ENCODE measurements around the gene EPOP. TPM values are rescaled to one million over a fixed set of nuclear protein-coding genes. Genes with fewer than 3 reads are reported as not detected.

Gene EPOP
- total and polyA plus RNA-seq, 2 of the 13 experiments (the other 11 are each of a cell fraction or from before 2014, with no cell fraction given) = 14.7 to 37.8 TPM

DNA sequence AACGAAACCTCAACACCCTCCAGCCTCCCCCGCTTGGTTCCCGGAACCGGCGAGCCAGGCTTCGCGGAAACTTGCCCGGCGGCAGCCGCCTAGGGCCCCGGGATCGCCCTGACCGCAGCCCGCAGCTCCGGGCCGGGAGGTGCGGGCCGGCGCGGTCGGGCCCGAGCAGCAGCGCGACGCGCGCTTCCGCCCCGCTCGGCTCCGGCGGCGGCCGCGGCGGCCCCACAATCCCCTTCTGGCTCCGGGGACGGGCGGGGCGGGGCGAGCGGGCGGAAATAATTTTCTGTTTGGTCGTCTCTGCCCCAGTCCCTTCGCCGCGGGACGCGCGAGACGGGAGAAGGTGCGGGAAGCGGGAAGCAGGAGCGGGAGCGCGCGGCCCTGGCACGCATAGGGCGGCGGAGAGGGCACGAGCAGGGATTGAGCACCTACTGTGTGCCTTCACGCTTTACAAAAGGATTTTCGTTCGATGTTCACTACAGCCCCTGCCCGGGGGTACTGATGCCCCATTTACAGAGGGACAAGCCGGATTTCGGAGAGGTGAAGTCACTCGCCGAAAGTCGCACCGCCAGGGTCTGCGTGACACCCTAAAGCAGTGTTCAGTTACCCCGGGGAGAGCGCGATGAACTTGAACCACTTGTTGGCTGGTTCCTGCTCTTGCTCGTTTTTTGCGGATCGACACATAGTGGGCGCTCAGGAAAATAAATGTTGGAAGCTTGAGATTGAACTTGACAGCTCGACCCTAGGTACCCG, 27.6 kb upstream of the EPOP start (continued):
- TF ChIP-seq, protein P1, sequence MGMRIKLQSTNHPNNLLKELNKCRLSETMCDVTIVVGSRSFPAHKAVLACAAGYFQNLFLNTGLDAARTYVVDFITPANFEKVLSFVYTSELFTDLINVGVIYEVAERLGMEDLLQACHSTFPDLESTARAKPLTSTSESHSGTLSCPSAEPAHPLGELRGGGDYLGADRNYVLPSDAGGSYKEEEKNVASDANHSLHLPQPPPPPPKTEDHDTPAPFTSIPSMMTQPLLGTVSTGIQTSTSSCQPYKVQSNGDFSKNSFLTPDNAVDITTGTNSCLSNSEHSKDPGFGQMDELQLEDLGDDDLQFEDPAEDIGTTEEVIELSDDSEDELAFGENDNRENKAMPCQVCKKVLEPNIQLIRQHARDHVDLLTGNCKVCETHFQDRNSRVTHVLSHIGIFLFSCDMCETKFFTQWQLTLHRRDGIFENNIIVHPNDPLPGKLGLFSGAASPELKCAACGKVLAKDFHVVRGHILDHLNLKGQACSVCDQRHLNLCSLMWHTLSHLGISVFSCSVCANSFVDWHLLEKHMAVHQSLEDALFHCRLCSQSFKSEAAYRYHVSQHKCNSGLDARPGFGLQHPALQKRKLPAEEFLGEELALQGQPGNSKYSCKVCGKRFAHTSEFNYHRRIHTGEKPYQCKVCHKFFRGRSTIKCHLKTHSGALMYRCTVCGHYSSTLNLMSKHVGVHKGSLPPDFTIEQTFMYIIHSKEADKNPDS (CRISPR knock-in tag; IDR thresholded peaks at IDR 0.05) = no peak
- TF ChIP-seq ZMAT3 (CRISPR knock-in tag; conservative IDR thresholded peaks at IDR 0.05) (peak; percentile 64), GABPB1 (CRISPR knock-in tag; IDR thresholded peaks at IDR 0.05) (peak; percentile 88), ZBTB1 (CRISPR knock-in tag; IDR thresholded peaks at IDR 0.05; ENCODE audit: borderline replicate concordance) (peak; percentile 97), NCOR1 (IDR thresholded peaks at IDR 0.05; ENCODE audit: borderline replicate concordance, low read length) (peak; percentile 30; the same call in 1 of the 2 replicates), DNMT3B (CRISPR knock-in tag; conservative IDR thresholded peaks at IDR 0.05) (no peak), ZNF430 (CRISPR knock-in tag; IDR thresholded peaks at IDR 0.05) (0 out of 2 replicates have a peak, but pooled peaks have one; percentile 19), TOPORS (CRISPR knock-in tag; IDR thresholded peaks at IDR 0.05) (no peak), ZFP82 (CRISPR knock-in tag; IDR thresholded peaks at IDR 0.05; ENCODE audit: borderline replicate concordance) (no peak), ZNF749 (CRISPR knock-in tag; IDR thresholded peaks at IDR 0.05; ENCODE audit: borderline replicate concordance) (peak; percentile 63), POLR2A (IDR thresholded peaks at IDR 0.05; ENCODE audit: insufficient read depth in 1 of 2, low read depth in 2 of 2, low read length in 2 of 2) (peak; percentile 77 to 94), MYC (CRISPR knock-in tag; IDR thresholded peaks at IDR 0.05; ENCODE audit: borderline replicate concordance) (peak; percentile 90), ZNF782 (CRISPR knock-in tag; IDR thresholded peaks at IDR 0.05; ENCODE audit: borderline replicate concordance) (peak; percentile 84; the same call in 1 of the 2 replicates), HCFC1 (IDR thresholded peaks at IDR 0.05; ENCODE audit: low read depth, low read length) (no peak), ZNF251 (CRISPR knock-in tag; IDR thresholded peaks at IDR 0.05) (no peak), ASH2L (IDR thresholded peaks at IDR 0.05; ENCODE audit: insufficient read length, low read depth, low read length) (no peak)
- TF ChIP-seq, protein P2, sequence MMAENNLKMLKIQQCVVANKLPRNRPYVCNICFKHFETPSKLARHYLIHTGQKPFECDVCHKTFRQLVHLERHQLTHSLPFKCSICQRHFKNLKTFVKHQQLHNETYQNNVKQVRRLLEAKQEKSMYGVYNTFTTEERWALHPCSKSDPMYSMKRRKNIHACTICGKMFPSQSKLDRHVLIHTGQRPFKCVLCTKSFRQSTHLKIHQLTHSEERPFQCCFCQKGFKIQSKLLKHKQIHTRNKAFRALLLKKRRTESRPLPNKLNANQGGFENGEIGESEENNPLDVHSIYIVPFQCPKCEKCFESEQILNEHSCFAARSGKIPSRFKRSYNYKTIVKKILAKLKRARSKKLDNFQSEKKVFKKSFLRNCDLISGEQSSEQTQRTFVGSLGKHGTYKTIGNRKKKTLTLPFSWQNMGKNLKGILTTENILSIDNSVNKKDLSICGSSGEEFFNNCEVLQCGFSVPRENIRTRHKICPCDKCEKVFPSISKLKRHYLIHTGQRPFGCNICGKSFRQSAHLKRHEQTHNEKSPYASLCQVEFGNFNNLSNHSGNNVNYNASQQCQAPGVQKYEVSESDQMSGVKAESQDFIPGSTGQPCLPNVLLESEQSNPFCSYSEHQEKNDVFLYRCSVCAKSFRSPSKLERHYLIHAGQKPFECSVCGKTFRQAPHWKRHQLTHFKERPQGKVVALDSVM (CRISPR knock-in tag; IDR thresholded peaks at IDR 0.05) = no peak
- TF ChIP-seq, protein P3, sequence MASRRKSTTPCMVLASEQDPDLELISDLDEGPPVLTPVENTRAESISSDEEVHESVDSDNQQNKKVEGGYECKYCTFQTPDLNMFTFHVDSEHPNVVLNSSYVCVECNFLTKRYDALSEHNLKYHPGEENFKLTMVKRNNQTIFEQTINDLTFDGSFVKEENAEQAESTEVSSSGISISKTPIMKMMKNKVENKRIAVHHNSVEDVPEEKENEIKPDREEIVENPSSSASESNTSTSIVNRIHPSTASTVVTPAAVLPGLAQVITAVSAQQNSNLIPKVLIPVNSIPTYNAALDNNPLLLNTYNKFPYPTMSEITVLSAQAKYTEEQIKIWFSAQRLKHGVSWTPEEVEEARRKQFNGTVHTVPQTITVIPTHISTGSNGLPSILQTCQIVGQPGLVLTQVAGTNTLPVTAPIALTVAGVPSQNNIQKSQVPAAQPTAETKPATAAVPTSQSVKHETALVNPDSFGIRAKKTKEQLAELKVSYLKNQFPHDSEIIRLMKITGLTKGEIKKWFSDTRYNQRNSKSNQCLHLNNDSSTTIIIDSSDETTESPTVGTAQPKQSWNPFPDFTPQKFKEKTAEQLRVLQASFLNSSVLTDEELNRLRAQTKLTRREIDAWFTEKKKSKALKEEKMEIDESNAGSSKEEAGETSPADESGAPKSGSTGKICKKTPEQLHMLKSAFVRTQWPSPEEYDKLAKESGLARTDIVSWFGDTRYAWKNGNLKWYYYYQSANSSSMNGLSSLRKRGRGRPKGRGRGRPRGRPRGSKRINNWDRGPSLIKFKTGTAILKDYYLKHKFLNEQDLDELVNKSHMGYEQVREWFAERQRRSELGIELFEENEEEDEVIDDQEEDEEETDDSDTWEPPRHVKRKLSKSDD (CRISPR knock-in tag; IDR thresholded peaks at IDR 0.05; ENCODE audit: low read depth) = peak; percentile 51; the same call in 1 of the 2 replicates
- TF ChIP-seq, protein P4, sequence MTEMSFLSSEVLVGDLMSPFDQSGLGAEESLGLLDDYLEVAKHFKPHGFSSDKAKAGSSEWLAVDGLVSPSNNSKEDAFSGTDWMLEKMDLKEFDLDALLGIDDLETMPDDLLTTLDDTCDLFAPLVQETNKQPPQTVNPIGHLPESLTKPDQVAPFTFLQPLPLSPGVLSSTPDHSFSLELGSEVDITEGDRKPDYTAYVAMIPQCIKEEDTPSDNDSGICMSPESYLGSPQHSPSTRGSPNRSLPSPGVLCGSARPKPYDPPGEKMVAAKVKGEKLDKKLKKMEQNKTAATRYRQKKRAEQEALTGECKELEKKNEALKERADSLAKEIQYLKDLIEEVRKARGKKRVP (CRISPR knock-in tag; IDR thresholded peaks at IDR 0.05) = no peak
- TF ChIP-seq, protein P5, sequence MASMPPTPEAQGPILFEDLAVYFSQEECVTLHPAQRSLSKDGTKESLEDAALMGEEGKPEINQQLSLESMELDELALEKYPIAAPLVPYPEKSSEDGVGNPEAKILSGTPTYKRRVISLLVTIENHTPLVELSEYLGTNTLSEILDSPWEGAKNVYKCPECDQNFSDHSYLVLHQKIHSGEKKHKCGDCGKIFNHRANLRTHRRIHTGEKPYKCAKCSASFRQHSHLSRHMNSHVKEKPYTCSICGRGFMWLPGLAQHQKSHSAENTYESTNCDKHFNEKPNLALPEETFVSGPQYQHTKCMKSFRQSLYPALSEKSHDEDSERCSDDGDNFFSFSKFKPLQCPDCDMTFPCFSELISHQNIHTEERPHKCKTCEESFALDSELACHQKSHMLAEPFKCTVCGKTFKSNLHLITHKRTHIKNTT (CRISPR knock-in tag; IDR thresholded peaks at IDR 0.05) = peak; percentile 60; the same call in 1 of the 2 replicates
